Activated T-cell treated with anti-CD3 and anti-CD28 coated beads for 48 hours (primary cell): ENCODE data around the gene CPT1A.

Source experiments
- DNase-seq: peaks from one replicate; pipeline ENCODE4 v3.0.0-alpha.2; 2020; ENCODE audit warnings: low read depth

The CPT1A gene

DNA sequence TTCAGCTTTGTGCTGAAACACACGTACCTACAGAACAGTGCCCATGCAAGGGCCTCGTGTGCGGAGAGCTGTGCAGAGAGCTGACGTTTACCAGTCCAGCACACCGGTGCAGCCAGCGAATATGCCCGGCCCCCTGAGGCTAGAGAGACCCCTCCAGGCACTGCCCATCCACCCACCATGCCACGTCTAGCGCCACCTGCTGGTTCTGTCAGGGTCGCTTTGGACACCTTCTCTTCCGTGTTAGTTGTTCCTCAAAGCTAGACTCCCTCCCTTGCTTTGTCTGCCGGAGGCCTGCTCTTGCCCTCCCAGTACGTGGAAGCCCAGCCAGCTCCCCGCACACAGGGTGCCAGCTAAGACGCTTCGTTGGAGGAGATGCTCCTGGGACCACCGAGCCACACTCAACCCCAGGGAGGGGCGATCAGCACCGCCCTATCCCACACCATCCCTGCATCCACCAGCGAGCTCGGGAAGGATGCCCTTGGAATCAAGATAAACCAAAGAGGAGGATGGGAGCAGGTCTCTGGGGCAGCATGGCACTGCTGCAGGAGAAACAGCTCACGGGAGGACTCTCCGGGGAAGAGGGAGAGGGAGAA is 43.4 kb downstream of the CPT1A start:
- peak; percentile 23 for DNase-seq

- DNase-seq, result no peak
Observed at GRCh38 chr11:68796801-68797200, 44.9 kb downstream of the CPT1A start.

DNA sequence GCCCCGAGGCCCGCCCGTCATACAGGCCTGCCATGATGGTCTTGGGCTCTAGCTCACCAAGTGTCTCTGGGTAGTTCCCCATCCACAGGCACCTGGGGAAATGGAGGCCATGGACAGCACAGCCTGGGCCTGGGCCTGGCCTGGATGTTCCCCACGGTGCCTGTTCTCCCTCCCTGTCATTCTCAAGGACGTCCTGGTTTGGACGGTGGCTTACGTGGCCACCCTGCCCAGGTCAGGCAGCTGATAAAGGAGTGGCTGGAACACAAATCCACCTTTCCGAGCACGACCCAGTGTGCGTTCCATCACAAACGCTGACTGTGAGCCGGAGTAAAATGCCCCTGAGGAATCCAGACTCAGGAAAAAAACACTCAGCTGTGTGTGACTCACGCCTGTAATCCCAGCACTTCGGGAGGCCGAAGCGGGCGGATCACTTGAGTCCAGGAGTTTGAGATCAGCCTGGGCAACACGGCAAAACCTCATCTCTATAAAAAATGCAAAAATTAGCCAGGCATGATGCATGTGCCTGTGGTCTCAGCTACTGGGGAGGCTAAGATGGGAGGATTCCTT is 49.2 kb downstream of the CPT1A start:
- DNase-seq, result no peak

GRCh38 chr11:68784653-68785052 is 57.1 kb downstream of the CPT1A start:
- no peak for DNase-seq

DNA sequence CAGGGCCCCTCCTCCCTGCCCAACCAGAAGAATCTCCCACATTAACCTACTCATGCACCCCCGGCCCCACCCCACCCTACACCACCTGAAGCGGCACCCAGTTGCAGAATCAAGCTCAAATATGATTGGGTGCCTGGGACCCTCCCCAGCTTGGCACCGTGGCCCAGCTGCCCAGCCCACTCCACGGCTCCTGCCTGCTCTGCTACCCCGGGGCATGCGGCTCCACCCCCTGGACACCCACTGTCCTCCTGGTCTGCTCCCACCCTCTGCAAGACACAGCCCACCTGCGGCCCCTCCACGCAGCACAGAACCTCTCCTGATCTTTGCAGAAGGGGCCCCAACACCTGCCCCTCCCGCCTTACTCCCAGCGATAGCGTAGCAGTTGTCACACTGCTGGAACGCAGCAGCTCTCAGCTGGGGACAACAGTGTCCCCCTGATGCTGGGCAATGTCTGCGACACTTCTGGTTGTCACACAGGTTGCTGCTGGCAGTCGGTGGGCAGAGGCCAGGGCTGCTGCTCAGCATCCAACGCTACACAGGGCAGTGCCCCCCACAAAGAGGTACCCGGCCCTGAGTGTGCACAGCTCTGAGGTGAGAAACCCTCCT is 58.4 kb downstream of the CPT1A start:
- DNase-seq, result no peak

GRCh38 chr11:68782711-68783110 is 59.0 kb downstream of the CPT1A start:
- no peak for DNase-seq

DNA sequence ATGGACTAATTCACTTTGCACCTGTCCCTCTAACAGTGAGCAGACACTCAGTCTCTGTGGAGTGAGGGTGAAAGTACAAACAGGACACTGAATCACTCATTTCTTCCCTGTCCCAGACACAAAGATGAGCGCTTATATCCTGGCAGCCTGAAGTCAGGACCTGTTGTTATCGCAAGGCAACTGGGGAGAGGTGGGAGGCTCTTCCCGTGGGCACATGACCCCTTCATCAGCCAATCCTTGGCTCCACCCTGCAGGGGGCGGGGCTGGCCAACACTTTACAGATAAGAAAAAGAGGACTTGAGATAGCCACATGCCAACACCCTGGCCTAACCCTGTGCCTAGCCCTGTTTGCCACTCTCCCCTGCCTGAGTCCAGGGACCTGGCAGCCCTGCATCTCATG is 60.9 kb downstream of the CPT1A start:
- peak; percentile 4 for DNase-seq

- no peak for DNase-seq
Observed at GRCh38 chr11:68778205-68778604, 63.5 kb downstream of the CPT1A start.

GRCh38 chr11:68776442-68777235 is 65.1 kb downstream of the CPT1A start:
- no peak for DNase-seq

- DNase-seq, result no peak
Observed at GRCh38 chr11:68775951-68776388, 65.7 kb downstream of the CPT1A start.

GRCh38 chr11:68774194-68774585 is 67.5 kb downstream of the CPT1A start:
- DNase-seq, result no peak

GRCh38 chr11:68773521-68774193 is 68.1 kb downstream of the CPT1A start:
- DNase-seq, result no peak

GRCh38 chr11:68772936-68773335 is 68.8 kb downstream of the CPT1A start:
- DNase-seq, result no peak

DNA sequence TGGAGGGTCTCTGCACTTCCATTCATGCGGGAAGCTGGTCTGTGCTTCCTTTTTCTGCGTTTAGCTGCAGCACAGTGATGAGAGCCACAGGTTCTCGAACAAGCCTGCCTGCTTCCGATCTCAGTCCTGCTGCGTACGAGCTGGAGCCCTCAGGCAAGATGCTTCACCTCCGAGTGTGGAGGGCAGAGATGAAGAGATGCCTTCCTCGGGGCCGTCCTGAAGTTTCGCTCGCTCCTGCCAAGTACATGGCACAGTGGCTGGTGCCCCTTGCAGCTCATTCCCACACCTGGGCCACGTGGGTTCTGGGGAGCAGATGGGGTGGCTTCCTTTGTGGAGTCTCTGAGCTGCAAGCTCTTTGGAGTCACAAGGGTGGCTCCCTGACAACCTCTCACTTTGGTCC is 70.9 kb downstream of the CPT1A start:
- DNase-seq, result no peak

DNA sequence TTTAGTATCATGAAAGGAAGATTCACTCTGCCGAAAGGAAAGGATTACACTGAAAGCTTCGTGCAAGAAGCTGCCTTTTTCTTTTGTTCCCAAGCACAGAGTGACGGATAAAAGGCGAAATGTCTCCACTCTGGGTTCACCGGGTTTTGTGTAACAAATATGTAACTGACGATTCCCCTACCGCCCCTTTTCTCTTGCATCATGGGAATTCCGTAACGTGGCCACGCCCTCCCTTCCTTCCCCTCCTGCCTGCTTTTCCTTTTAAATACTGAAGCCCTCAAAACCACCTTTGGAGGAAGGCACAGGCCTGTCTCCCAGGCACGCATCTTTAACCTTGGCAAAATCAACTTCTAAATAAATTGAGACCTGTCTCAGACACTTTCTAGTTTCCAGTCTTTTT is 74.0 kb downstream of the CPT1A start:
- DNase-seq, result no peak

DNA sequence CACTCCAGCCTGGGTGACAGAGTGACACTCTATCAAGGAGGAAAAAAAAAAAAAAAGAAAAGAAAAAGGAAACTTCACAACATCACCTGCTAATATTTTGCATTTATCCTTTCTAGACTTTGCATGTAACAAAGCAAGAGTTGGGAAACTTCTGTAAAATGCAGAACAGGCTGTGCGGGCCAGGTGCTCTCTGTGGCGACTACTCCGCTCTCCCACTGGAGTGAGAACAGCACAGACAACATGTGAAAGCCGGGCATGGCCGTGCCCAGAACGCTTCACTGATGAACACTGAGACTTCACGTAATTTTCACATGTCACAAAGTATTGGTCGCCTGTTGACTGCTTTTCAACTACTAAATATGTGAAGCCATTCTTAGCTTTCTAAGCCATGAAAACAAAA is 74.9 kb downstream of the CPT1A start:
- no peak for DNase-seq

DNA sequence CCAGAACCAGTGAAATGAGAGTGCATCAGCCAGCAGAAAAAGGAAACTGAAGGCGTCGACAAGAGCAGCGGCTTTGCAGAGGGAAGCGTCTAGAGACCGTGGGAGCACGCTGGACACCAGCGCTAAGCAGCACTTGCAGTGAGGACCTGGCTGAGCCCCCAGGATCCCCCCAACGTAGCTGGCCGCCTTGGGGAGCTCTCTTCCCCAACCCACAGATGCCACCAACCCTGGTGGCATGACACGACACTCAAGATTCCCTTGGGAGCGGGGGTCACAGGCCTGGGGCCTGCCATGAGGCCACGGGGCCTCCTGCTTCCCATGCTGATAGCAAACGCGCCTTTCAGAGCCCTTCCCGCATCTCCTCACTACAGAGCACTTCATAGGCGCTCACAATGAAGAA is 77.0 kb downstream of the CPT1A start:
- no peak for DNase-seq

DNA sequence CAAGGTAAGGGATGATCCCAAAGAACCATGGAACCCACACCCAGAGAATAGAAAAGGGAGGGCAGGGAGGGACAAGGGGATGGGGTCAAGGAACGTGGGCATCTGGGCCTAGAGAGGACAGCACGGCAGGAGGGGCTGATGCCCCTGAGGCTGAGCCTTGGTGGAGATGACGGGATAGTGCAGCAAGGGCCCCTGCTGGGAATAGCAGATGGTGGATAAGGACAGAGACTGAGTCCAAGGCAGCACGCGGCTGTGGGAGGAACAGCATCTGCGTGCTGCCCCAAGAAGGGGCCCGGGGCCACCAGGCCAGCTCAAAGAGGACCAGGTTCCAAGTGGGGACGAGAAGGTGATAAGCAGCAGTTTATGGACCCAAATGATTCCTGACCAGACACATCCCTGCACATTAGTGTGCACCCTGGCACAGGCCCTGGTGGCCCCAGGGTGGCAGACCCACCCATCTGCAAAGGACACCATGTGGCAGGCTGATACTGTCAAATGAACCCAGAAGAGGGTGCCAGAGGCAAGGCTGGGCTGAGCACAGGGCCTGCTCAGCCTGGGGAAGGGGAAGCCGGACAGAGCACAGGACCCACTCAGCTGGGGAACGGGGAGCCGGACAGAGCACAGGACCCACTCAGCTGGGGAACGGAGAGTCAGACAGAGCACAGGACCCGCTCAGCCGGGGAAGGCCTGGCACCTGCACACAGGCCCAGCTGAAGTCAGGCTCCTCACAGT is 77.6 kb downstream of the CPT1A start:
- no peak for DNase-seq

- DNase-seq, result no peak
Observed at GRCh38 chr11:68763181-68763721, 78.5 kb downstream of the CPT1A start.

DNA sequence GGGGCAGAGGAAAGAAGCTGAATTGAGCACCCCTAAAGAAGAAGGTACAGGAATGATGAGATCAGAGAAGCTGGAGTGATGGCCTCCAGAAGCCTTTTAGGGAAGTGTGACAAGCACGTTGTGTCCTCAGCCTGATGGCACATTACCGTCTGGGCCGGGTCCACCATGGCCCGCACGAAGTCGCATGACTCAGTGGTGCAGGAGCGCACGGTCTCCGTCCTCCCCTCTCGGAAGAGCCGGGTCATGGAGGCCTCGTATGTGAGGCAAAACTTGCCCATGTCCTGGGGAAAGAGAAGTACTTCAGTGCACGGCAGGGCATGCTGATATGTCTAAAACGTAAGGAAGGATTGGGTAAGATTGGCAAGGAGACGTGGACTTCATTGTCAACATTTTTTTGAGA is 79.2 kb downstream of the CPT1A start:
- no peak for DNase-seq

DNA sequence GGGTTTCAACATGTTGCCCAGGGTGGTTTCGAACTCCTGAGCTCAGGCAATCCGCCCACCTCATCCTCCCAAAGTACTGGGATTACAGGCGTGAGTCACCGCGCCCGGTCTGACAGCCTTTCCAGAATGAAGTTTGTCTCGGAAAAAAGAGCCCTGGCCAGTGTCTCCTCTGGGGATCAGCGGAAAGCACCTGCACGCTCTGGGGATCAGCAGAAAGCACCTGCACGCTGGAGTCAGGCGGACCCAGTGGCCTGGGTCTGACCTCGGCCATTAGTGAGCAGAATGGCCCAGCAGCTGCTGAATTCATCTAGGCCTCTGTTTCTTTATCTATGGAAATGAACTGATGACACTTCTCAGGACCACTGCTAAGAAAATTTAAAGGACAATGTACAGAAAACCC is 79.9 kb downstream of the CPT1A start:
- DNase-seq, result no peak

DNA sequence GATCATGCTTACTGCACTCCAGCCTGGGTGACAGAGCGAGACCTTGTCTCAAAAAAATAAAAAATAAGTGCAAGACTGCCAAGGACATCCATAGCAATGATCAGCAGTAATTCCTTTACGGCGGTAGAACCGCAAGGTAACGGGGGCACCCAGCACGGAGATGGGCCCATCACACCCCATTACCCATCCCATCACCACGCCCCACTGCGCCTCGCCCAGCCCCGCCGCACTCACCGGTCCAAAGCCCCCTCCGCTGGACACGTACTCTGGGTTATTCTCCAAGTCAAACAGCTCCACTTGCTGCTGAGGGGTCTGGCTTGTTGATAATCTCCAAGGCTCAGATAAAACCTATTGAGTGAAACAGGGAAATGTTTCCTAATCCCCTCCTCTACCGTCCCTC is 81.7 kb downstream of the CPT1A start:
- no peak for DNase-seq
